RPMI8226 (cell line): ENCODE measurements around the gene NAA10.

Experiments
- DNase-seq: peaks from one replicate; pipeline ENCODE4 v3.0.0-alpha.2; 2015

Gene NAA10

DNA sequence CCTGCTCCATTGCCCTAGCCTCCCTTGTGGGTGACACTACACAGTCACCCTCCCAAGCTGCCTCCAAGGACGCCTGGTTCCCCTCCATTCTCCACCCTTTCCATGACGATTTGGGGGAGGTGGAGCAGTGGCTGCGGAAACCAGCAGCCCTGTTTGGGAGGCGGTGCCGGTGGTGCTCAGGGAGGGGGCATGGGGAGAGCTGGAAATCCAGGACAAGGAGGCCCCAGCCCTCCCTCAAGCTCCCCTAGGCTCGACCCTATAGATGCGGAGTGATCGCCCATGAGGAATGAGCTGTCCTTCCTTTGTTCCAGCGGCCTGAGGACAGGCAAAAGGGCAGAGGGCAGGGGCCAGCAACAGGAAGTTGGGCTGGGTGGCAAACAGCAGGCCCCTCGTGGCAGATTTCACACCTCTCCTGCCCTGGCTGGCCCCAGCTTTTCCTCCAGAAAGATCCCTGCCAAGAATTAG is 13.2 kb upstream of the NAA10 start:
- DNase-seq, result no peak

DNA sequence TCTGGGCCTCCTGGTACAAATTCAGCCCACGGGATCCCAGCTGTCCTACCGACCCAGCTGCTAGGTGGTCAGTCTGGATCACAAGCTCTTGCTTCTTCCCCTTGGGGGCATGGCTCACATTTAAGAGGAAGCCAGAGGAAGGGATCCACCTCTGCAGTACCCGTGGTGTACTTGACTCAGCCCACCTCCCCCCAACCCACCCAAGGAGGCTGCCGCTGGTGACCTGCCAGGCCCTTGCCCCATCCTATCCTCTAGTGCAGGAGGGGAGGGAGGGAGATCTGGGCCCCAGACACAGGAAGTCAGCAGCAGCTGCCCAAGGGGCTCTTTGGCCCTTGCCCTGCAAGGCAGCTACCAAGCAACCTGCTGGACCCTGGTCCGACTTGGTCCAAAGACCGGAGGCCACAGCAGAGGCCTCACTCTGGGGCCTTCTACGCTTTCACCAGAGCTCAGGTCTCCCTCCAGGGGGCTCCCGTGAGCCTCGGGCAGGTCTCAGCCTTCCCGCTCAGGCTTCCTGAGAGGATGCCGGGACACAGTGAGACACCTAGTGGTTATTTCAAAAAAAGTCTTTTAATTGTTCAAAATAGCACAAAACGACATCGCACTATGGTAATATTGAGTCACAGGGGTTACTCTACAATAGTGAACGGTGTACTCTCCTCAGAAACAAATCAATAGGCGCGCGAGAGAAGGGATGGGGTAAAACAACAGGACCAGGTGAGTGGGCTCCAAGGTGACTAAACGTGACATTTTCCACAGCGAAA is 12.4 kb upstream of the NAA10 start:
- DNase-seq, result peak; percentile 87

DNA sequence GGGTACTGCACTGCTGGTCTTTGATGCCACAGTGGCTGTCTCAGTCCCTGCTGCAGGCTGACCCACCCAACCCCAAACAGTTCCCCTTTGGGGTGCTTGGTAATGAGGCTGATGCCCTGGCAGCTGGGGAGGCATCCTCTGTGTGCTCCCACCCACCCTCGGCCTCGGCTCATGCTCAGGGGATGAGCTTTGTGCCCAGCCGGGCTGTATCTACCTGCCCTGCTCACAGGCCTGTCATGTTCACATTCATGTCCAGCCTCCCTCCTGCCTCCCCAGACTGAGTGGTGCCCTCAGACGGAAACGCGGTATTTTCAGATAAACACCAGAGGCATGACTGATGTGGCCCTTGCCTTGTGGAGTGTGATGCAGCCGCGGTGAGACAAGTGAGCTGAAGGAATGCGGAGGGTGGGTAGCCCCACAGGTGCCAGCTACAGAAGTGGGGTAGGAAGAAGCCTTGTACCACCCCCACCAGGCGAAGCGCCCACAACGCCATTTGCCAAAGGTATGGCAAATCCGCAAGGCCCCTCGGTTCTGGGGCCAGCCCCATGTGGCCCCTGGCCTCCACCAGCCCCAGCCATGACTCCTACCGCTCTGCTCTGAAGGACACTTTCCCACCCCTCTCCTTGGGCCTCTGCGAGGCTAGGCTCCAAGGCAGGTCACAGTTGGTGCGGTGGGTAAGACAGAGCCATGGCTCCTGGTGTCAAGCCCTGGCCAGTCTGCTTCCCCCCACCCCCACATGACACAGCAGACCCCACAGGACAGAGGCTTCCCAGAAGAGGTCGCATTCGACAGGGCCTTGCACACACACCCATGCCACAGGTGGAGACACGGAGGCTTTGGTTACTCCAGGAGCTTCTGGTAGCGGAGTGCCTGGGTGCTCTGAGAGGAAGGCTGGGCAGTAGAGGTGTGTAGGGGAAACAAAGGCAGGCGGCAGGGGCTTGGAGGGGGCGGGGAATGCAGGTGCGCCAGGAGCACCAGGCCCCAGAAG is 11.4 kb upstream of the NAA10 start:
- DNase-seq, result no peak

DNA sequence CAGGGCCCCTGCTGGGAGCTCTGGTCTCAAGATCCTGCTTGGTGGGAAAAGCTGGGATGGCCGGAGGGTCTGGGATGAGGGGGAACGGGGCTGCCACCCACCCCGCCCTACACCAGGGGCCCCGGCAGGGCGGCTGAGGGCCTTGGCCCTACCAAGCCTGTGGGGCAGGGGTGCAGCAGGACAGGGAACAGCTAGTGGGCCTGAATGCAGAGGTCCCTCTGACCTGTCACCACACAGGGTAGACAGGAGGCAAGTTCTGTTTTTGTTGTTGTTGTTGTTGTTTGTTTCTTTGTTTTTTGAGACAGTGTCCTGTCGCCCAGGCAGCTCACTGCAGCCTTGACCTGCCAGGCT is 9.9 kb upstream of the NAA10 start:
- DNase-seq, result no peak

- DNase-seq, result no peak
Observed at GRCh38 chrX:153944140-153944799, 9.4 kb upstream of the NAA10 start, which contains the start of gene RENBP. Gene RENBP (minus strand): TSS chrX:153944643. CDS start chrX:153944610, 33 bp downstream.

- DNase-seq, result no peak
Observed at GRCh38 chrX:153941336-153942252, 6.8 kb upstream of the NAA10 start.

- DNase-seq, result no peak
Observed at GRCh38 chrX:153939573-153939972, 4.7 kb upstream of the NAA10 start.

GRCh38 chrX:153938226-153938786 is 3.5 kb upstream of the NAA10 start:
- DNase-seq, result no peak

- DNase-seq, result no peak
Observed at GRCh38 chrX:153937056-153937455, 2.2 kb upstream of the NAA10 start.

GRCh38 chrX:153935326-153935851 is 552 bp upstream of the NAA10 start:
- DNase-seq, result no peak

GRCh38 chrX:153934148-153934761 is 582 bp downstream of the NAA10 start:
- no peak for DNase-seq

- DNase-seq, result no peak
Observed at GRCh38 chrX:153933748-153934147, 1.1 kb downstream of the NAA10 start.

- no peak for DNase-seq
Observed at GRCh38 chrX:153932220-153932915, 2.5 kb downstream of the NAA10 start.

DNA sequence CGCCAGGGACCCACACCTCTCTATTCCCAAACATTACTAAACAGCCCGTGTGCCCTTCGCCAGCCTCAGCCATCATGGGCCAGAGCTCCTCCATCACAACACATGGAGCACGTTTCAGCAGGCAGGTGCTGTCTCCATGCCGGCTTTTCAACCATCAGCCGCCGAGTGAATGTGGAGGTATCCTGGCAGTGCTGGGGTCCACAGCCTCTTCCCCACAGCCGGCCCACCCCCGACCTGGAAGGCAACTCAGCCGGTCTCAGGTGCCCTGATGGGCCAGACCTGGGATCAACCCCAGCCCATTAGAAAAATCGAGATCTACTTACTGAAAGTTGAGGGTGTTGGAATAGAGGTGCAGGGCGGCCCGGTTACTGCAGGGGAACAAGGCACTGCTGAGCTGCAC is 3.1 kb downstream of the NAA10 start:
- DNase-seq, result no peak

GRCh38 chrX:153931151-153931550 is 3.7 kb downstream of the NAA10 start:
- no peak for DNase-seq

GRCh38 chrX:153930011-153930910 is 4.6 kb downstream of the NAA10 start:
- DNase-seq, result no peak

- no peak for DNase-seq
Observed at GRCh38 chrX:153929576-153929975, 5.3 kb downstream of the NAA10 start.

GRCh38 chrX:153928846-153929245 is 6.0 kb downstream of the NAA10 start:
- no peak for DNase-seq
